ENCODE data around the gene TBC1D5. TPM values are rescaled to one million over a fixed set of nuclear protein-coding genes. Genes with fewer than 3 reads are reported as not detected.

TBC1D5 gene
- total RNA-seq, 1 experiment from 2014 or later: 33.9 TPM

GRCh38 chr3:17258823-17259436 is 483.5 kb downstream of the TBC1D5 start:
- no peaks in the 10 kb centered on the region for H3K4me1 ChIP-seq (ENCODE audit: control insufficient read depth in 1 of 2, insufficient read depth in 2 of 2, low read length in 2 of 2)
- ChIA-PET POLR2A (no interaction called here), RAD21 (ENCODE audit: low non-redundant PET in 1 of 2, low total read pairs in 2 of 2, uncharacterized antibody in 2 of 2, unreplicated experiment in 2 of 2) (no interaction called here), CTCF (interaction anchor here (0.6 to 1.1 kb wide), 3 partner anchors 155 to 648 kb away, joined by 3 to 4 read pairs (median 3); no protein-coding TSS in a partner anchor)
- no peaks in the 10 kb centered on the region for H3K79me2 ChIP-seq (ENCODE audit: insufficient read depth, low read length)
- DNase-seq (ENCODE audit: low read depth, low spot score): peak; percentile 13
- no peaks in the 10 kb centered on the region; the same call in 1 of the 2 replicates for H4K20me1 ChIP-seq (ENCODE audit: insufficient read depth)
- no TSS peak for BruUV-seq (replicated peaks)
- H3K27me3 ChIP-seq (ENCODE audit: insufficient read depth, low read length): no peaks in the 10 kb centered on the region
- H3K9me2 ChIP-seq (ENCODE audit: insufficient read depth): no peaks in the 10 kb centered on the region
- intact Hi-C loops (cut with micrococcal nuclease): loop anchor here (1.0 to 5.0 kb wide), 3 partner anchors 154 to 583 kb away; no protein-coding TSS in a partner anchor
- H3K4me2 ChIP-seq (ENCODE audit: low read length): no peak overlapping the region
- ATAC-seq: no peak
- no peak overlapping the region for H2AFZ ChIP-seq (ENCODE audit: low read depth, low read length, poor library complexity, severe bottlenecking)
- no peaks in the 10 kb centered on the region for H3K9me3 ChIP-seq (ENCODE audit: control insufficient read depth in 1 of 2, insufficient read depth in 1 of 2, low read depth in 1 of 2, low read length in 2 of 2)
- H3K4me3 ChIP-seq (replicated peaks in 1 of 2; ENCODE audit: low read depth in 1 of 2, low read length in 2 of 2): no peak overlapping the region
- H3K9ac ChIP-seq (ENCODE audit: low read length): no peak overlapping the region
- no peaks in the 10 kb centered on the region for H3K36me3 ChIP-seq (ENCODE audit: control insufficient read depth in 1 of 2, insufficient read depth in 2 of 2, low read length in 2 of 2)
- no peak overlapping the region for H3K27ac ChIP-seq (ENCODE audit: low read depth, low read length)
- TF ChIP-seq CTCF (IDR thresholded peaks at IDR 0.05 in 2 of 3, conservative IDR thresholded peaks at IDR 0.05 in 1 of 3; ENCODE audit: borderline replicate concordance in 1 of 3, insufficient read depth in 1 of 3, low read depth in 2 of 3, low read length in 2 of 3): peak; percentile 46 to 69 (median 69); a peak in 5 of 6 replicates
- TF ChIP-seq RAD21 (IDR thresholded peaks at IDR 0.05; ENCODE audit: low read depth): peak; percentile 68
- no peak for TF ChIP-seq EZH2 (IDR thresholded peaks at IDR 0.05)

- BruUV-seq (replicated peaks): no TSS peak
- DNase-seq (ENCODE audit: low read depth, low spot score): no peak
- TF ChIP-seq POLR2A (IDR thresholded peaks at IDR 0.05; ENCODE audit: borderline replicate concordance, extremely low read depth, insufficient read depth, insufficient read length) (no peak), FOSL1 (IDR thresholded peaks at IDR 0.05; ENCODE audit: low read depth) (no peak), ELF1 (IDR thresholded peaks at IDR 0.05; ENCODE audit: borderline replicate concordance, low read depth) (no peak), POLR2AphosphoS5 (IDR thresholded peaks at IDR 0.05; ENCODE audit: low read depth, low read length) (no peak), RAD21 (IDR thresholded peaks at IDR 0.05; ENCODE audit: low read depth) (no peak), YY1 (IDR thresholded peaks at IDR 0.05; ENCODE audit: extremely low read depth, insufficient replicate concordance, low read depth, low read length) (no peak), SRF (IDR thresholded peaks at IDR 0.05; ENCODE audit: low read depth) (no peak), CTCF (IDR thresholded peaks at IDR 0.05 in 2 of 3, conservative IDR thresholded peaks at IDR 0.05 in 1 of 3; ENCODE audit: borderline replicate concordance in 1 of 3, insufficient read depth in 1 of 3, low read depth in 2 of 3, low read length in 2 of 3) (no peak), REST (IDR thresholded peaks at IDR 0.05; ENCODE audit: low read depth) (no peak)
These were observed 485.2 kb downstream of the TBC1D5 start for GRCh38 chr3:17257269-17257668.

More at GRCh38 chr3:17257269-17257668, 485.2 kb downstream of the TBC1D5 start:
- Histone ChIP-seq H3K79me2 (ENCODE audit: insufficient read depth, low read length) (no peaks in the 10 kb centered on the region), H3K9me2 (ENCODE audit: insufficient read depth) (no peaks in the 10 kb centered on the region), H3K4me3 (replicated peaks in 1 of 2; ENCODE audit: low read depth in 1 of 2, low read length in 2 of 2) (no peak overlapping the region), H2AFZ (ENCODE audit: low read depth, low read length, poor library complexity, severe bottlenecking) (no peak overlapping the region), H3K4me2 (ENCODE audit: low read length) (no peak overlapping the region), H3K27me3 (ENCODE audit: insufficient read depth, low read length) (no peaks in the 10 kb centered on the region), H3K4me1 (ENCODE audit: control insufficient read depth in 1 of 2, insufficient read depth in 2 of 2, low read length in 2 of 2) (no peaks in the 10 kb centered on the region), H3K27ac (ENCODE audit: low read depth, low read length) (no peak overlapping the region), H3K9ac (ENCODE audit: low read length) (no peak overlapping the region), H4K20me1 (ENCODE audit: insufficient read depth) (no peaks in the 10 kb centered on the region; the same call in 1 of the 2 replicates), H3K36me3 (ENCODE audit: control insufficient read depth in 1 of 2, insufficient read depth in 2 of 2, low read length in 2 of 2) (no peaks in the 10 kb centered on the region), H3K9me3 (ENCODE audit: control insufficient read depth in 1 of 2, insufficient read depth in 1 of 2, low read depth in 1 of 2, low read length in 2 of 2) (no peaks in the 10 kb centered on the region)
- POLR2A ChIA-PET: no interaction called here
- CTCF ChIA-PET: interaction anchor here (0.7 kb wide), 2 partner anchors 584 to 656 kb away, joined by 3 read pairs; no protein-coding TSS in a partner anchor
- ATAC-seq: no peak
- intact Hi-C loops (cut with micrococcal nuclease): loop anchor here (5.0 kb wide), 2 partner anchors 430 to 585 kb away; no protein-coding TSS in a partner anchor
- RAD21 ChIA-PET (ENCODE audit: low non-redundant PET in 1 of 2, low total read pairs in 2 of 2, uncharacterized antibody in 2 of 2, unreplicated experiment in 2 of 2): no interaction called here

All from HCT116 (cell line).